Stimulated activated effector memory CD8-positive, alpha-beta T cell treated with anti-CD3 and anti-CD28 coated beads, Interleukin-12 subunit alpha, Interleukin-12 subunit beta, amount 100 ng/mL, for 72 hours (primary cell): ENCODE measurements around the gene NDUFB8.

Experiments
- ATAC-seq: fragments of 150-1000 bp; cut with Tn5 transposase; 2 replicates; pipeline ENCODE4 v1.10.0; 2021
- DNase-seq, 2 donors: peaks; one replicate each; pipeline ENCODE4 v3.0.0; 2021 to 2022; ENCODE audit warnings: low spot score in 2 of 2
- H3K27ac Mint-ChIP-seq: one replicate; pipeline ENCODE4 v1.8.0; 2022; ENCODE audit warnings: mild to moderate bottlenecking, mixed read lengths
- H3K36me3 Mint-ChIP-seq: one replicate; pipeline ENCODE4 v1.8.0; 2022; ENCODE audit warnings: mild to moderate bottlenecking, mixed read lengths
- H3K4me1 Mint-ChIP-seq: one replicate; pipeline ENCODE4 v1.8.0; 2022; ENCODE audit warnings: mixed read lengths
- H3K4me3 Mint-ChIP-seq: one replicate; pipeline ENCODE4 v1.8.0; 2022; ENCODE audit warnings: mild to moderate bottlenecking, mixed read lengths
- H3K9me3 Mint-ChIP-seq: one replicate; pipeline ENCODE4 v1.8.0; 2022; ENCODE audit warnings: mixed read lengths

The NDUFB8 gene

DNA sequence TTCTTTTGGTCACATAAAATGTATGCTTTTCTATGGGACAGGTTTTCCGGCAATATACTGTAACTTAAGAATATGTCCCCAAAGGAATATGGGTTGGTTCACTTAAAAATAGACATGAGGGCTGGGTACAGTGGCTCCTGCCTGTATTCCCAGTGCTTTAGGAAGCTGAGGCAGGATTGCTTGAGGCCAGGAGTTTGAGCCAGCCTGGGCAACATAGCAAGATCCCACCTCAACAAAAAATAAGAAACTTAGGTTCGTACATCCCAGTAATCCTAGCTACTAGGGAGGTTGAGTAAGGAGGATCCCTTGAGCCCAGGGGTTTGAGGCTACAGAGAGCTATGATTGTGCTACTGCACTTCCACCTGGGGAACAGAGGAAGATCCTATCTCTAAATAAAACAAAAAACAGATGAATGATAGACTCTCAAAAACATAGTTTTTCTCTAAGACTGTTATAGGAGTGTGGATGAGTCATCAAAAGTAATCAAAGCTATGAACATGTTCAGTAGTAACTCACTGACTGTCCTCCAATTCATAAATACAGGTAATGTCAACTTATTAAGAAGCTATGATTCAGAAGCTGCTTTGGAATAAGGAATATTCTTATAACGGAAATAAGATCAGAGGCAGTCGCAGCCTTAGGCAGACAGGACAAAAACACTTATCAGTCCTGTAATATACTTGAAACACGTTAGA lies 7.4 kb downstream of the NDUFB8 start:
- Mint-ChIP-seq H3K9me3 (no peaks in the 10 kb centered on the region), H3K4me1 (peaks cover 47% of the 10 kb centered on the region), H3K4me3 (no peak overlapping the region), H3K27ac (peak overlapping the region; percentile 58), H3K36me3 (peaks cover 89% of the 10 kb centered on the region)
- DNase-seq = no peak
- no peak for ATAC-seq

DNA sequence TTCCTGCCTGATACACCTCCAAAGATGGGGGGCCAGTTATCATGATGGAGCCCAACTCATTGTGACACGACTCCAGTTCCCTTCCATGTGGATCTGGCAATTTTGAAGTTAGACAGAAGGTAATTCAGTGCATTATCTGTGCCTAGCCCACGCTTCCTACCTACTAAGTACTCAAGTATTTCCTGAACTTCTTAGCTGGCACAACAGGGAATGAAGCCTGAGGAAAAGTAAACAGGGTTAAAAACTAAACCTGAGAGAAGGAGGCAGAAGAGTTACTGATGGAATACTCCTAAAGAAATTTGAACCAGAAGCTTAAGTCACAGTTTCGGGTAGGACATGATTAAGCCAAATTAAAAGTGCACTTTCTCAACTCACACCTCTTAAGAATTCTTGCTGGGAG lies 8.9 kb downstream of the NDUFB8 start:
- Mint-ChIP-seq H3K4me3 (no peak overlapping the region), H3K27ac (no peak overlapping the region), H3K36me3 (peaks cover 89% of the 10 kb centered on the region), H3K4me1 (peaks cover 35% of the 10 kb centered on the region), H3K9me3 (no peaks in the 10 kb centered on the region)
- DNase-seq (no peak), ATAC-seq (no peak)

- DNase-seq (no peak), ATAC-seq (peak; percentile 9)
- H3K27ac Mint-ChIP-seq = no peak within 1 kb of the TSS
- H3K36me3 Mint-ChIP-seq = peaks cover 81% of the 10 kb centered on the region
- no peaks in the 10 kb centered on the region for H3K9me3 Mint-ChIP-seq
- H3K4me1 Mint-ChIP-seq = peaks cover 27% of the 10 kb centered on the region
- H3K4me3 Mint-ChIP-seq = no peak within 1 kb of the TSS
Measured at GRCh38 chr10:100519311-100520051, 10.2 kb downstream of the NDUFB8 start, which contains the start of gene SEC31B. SEC31B (minus strand) TSS chr10:100519861; CDS start chr10:100516952, 2,909 bp downstream.

DNA sequence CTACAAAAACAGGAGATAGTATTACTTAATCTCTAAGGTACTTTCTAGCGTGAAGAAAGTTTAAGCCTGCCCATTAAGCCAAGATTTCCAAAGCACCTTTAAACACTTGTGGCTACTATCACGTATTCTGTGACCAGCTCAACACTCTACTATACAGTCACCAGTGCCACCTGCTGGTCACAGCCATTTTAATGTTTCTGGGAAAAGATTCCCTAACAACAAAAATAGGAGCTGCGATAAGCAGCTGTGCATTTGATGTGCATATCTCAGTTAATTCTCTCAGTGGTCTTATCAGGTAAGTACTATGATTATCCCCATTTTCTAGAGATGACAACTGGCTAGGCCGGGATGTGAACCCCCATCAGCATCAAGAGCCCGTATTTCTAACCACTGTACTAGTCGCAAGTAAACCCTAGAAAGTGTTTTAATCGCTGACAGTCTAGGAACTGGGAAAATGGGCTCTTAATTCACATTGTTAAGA lies 10.9 kb downstream of the NDUFB8 start:
- no peak overlapping the region for H3K4me3 Mint-ChIP-seq
- H3K4me1 Mint-ChIP-seq = peaks cover 20% of the 10 kb centered on the region
- DNase-seq (peak; percentile 52 to 74), ATAC-seq (peak; percentile 77)
- no peak overlapping the region for H3K27ac Mint-ChIP-seq
- H3K36me3 Mint-ChIP-seq = peaks cover 74% of the 10 kb centered on the region
- H3K9me3 Mint-ChIP-seq = no peaks in the 10 kb centered on the region

DNA sequence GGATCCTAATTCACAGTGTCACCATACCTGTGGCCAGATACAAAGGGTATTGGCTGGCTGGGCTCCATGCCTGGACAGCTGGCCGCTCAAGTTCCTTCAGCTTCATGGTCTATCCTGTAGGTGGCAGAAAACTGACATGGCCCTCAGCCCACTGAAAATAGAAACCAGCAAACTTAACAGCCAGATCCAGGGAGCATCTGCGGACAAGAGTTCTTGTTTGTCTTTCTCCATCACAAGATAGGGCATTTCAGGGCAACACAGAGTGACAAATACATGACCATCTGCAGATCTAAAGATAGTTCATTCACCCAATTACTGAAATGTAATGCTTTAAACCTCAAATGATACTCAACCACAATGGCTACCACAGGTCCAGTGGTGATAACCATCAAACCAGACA lies 12.8 kb downstream of the NDUFB8 start:
- Mint-ChIP-seq H3K9me3 (no peaks in the 10 kb centered on the region), H3K27ac (no peak overlapping the region), H3K4me3 (no peak overlapping the region), H3K36me3 (peaks cover 55% of the 10 kb centered on the region), H3K4me1 (peaks cover 27% of the 10 kb centered on the region)
- ATAC-seq = no peak
- no peak for DNase-seq

GRCh38 chr10:100515612-100516011 lies 14.1 kb downstream of the NDUFB8 start:
- Mint-ChIP-seq H3K9me3 (no peaks in the 10 kb centered on the region), H3K4me3 (no peak overlapping the region), H3K36me3 (peaks cover 52% of the 10 kb centered on the region), H3K27ac (peak overlapping the region; percentile 10), H3K4me1 (peaks cover 37% of the 10 kb centered on the region)
- ATAC-seq (no peak), DNase-seq (no peak)

DNA sequence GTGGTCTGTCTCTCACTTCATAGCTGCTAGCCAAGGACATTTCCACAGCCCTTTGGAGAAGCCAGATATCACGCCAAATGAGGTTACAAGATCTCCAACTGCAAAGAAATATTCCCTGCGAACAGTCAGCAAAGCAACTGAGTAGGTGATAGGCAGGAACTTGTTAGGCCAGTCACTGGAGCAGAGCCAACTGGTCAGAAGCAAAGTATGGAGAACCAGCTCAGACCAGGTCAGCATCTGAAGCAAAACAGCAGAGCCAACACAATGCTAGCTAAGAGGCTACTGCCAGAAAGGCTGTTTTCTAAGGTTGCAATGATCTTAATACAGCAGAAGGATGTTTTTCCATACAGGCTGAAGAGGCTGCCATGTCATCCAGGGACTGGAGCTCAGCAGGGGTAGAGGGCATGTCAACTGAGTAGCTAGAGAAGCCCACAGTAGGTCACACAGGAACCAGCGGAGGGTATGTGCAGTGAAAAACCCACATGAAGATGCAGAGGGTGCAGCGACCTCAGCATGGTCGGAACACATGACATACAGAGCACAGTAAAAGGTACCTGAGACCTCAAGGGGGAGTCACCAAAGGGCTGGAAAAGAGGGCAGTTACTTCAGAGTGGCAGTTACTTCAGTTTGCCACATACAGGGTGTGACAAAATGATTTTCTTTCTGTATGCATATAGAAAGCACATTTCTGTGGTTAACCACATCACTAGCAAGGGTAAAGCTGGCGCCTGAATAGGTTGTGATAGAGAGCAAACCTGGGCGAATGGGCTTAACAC lies 18.9 kb downstream of the NDUFB8 start:
- Mint-ChIP-seq H3K9me3 (no peaks in the 10 kb centered on the region), H3K4me1 (peaks cover 68% of the 10 kb centered on the region), H3K27ac (peak overlapping the region; percentile 91), H3K4me3 (peak overlapping the region; percentile 57), H3K36me3 (peaks cover 35% of the 10 kb centered on the region)
- ATAC-seq = peak; percentile 88
- peak; percentile 30 to 80 for DNase-seq

- Mint-ChIP-seq H3K27ac (peak overlapping the region; percentile 91), H3K36me3 (peaks cover 43% of the 10 kb centered on the region), H3K9me3 (no peaks in the 10 kb centered on the region), H3K4me1 (peaks cover 73% of the 10 kb centered on the region), H3K4me3 (peak overlapping the region; percentile 57)
- ATAC-seq = peak; percentile 61
- peak; percentile 26 to 84 for DNase-seq
Measured at GRCh38 chr10:100509241-100509840, 20.3 kb downstream of the NDUFB8 start.

DNA sequence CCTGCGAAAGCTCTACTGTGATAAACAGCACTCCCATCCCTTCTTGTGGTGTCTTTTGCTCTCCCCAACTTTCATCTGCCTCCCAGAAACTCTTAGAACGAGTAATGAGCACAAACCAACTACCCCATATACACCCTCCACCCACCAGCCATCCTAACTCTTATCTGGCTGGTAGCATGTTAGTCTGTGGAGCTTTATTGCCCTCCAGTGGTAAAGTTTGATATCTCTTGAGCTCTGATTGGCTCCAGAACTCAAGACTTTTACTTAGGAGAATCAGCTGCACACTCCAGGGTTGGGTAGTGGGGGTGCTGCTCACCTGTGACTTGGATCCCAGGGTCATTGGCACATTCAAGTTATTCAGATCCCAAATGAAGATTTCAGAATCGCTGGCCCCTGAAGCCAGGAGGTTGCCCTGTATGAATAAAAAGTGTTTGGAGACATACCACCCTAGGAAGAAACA lies 20.9 kb downstream of the NDUFB8 start:
- Mint-ChIP-seq H3K36me3 (peaks cover 49% of the 10 kb centered on the region), H3K4me3 (peak overlapping the region; percentile 57), H3K4me1 (peaks cover 73% of the 10 kb centered on the region), H3K27ac (peak overlapping the region; percentile 91), H3K9me3 (no peaks in the 10 kb centered on the region)
- ATAC-seq = peak; percentile 59
- peak; percentile 21 to 63 for DNase-seq

DNA sequence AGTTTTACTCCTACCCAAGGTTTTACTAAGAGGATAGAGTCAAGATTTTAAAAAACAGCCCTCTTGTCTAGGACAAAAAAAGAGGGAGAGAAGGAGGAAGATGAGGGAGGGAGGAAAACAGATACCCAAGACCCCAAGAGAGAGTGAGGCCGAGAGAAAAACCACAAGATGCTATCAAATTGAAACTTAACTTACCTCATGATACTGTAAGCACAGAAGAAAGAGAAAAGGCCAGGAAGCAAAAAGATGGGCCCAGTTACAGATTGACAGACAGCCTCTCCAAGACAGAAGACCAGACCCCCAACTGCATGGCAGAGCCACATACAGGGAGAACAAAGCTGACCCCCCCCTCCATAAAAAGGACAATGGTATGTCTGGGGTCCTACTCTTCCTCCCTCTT lies 21.4 kb downstream of the NDUFB8 start:
- H3K27ac Mint-ChIP-seq = peak overlapping the region; percentile 91
- ATAC-seq = no peak
- H3K4me3 Mint-ChIP-seq = peak overlapping the region; percentile 57
- DNase-seq = no peak
- no peaks in the 10 kb centered on the region for H3K9me3 Mint-ChIP-seq
- peaks cover 52% of the 10 kb centered on the region for H3K36me3 Mint-ChIP-seq
- H3K4me1 Mint-ChIP-seq = peaks cover 73% of the 10 kb centered on the region

DNA sequence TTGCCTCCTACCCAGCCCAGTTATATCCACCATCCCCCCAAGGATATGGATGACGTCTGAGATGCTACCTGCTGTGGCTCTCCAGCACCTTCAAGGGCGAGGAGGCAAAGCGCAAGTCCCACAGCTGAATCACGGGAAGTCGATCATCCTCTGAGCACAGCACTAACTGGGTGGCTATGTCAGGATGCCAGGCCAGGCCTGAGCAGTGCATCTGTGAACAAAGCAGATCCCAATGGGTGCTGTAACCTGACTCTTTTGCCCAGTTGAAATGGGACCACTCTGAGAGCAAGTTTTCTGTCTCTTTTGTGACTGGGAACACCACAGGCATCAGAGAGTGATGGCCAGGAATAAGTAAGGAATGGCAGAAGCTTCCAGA lies 22.3 kb downstream of the NDUFB8 start:
- Mint-ChIP-seq H3K36me3 (peaks cover 56% of the 10 kb centered on the region), H3K27ac (peak overlapping the region; percentile 91), H3K9me3 (no peaks in the 10 kb centered on the region), H3K4me1 (peaks cover 69% of the 10 kb centered on the region), H3K4me3 (peak overlapping the region; percentile 57)
- ATAC-seq (no peak), DNase-seq (no peak)

DNA sequence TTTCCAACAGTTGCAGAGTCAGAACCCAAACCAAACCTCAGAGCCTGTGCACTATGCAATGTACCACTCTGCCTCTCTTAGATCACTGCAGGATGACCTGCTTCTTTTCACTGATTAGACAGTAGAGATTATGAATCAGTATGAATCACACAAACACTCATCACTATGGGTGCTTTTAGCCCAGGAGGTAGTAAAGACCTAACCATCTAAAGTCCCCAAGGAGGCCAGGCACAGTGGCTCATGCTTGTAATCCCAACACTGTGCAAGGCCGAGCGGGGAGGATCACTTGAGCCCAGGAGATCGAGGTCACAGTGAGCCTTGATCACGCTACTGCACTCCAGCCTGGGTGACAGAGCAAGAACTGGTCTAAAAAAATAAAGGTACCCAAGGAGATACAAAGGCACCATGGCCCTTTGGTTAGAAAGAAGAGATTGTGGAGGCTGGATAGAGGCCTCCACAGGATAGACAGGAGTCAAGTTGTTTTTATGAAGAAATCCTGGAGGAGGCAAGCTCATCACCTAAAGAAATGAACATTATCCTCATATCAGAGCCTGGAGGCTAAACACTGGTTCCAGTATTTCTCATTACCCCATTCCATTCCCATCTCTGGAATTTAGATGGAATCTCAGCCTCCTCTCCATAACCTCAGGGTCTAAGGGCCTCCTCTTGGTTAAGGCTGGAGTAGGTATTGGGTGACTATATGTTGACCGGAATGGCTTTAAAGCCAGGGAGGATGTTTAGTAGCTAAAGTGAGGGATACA lies 22.9 kb downstream of the NDUFB8 start:
- Mint-ChIP-seq H3K36me3 (peaks cover 61% of the 10 kb centered on the region), H3K4me3 (peak overlapping the region; percentile 57)

GRCh38 chr10:100505164-100505563 lies 24.5 kb downstream of the NDUFB8 start:
- ATAC-seq (no peak), DNase-seq (no peak)
- peaks cover 50% of the 10 kb centered on the region for H3K4me1 Mint-ChIP-seq
- H3K36me3 Mint-ChIP-seq = peaks cover 71% of the 10 kb centered on the region
- H3K9me3 Mint-ChIP-seq = no peaks in the 10 kb centered on the region
- H3K27ac Mint-ChIP-seq = no peak overlapping the region
- H3K4me3 Mint-ChIP-seq = no peak overlapping the region

More for the DNA sequence above, 22.9 kb downstream of the NDUFB8 start:
- ATAC-seq = peak; percentile 82
- DNase-seq = no peak
- Mint-ChIP-seq H3K27ac (peak overlapping the region; percentile 91), H3K9me3 (no peaks in the 10 kb centered on the region), H3K4me1 (peaks cover 63% of the 10 kb centered on the region)

DNA sequence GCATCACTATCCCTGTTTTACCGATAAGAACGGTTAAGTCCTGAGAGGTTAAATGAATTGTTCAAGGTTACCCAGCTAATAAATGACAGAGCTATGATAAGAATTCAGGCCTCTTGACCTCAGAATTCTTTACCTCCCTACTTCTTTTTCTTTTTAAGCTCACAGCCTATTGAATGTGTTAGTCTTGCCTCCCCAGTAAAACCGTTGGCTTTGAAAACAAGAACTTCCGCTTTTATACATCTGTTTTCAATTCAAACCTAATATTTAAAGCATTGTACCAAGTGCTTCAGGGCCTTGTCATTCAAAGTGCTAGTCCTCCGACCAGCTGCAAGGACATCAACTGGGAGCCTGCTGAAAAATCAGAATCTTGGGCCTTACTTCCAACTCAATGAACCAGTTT lies 25.6 kb downstream of the NDUFB8 start:
- no peak for ATAC-seq
- no peak for DNase-seq
- H3K27ac Mint-ChIP-seq = peak overlapping the region; percentile 69
- H3K4me1 Mint-ChIP-seq = peaks cover 39% of the 10 kb centered on the region
- peaks cover 82% of the 10 kb centered on the region for H3K36me3 Mint-ChIP-seq
- H3K9me3 Mint-ChIP-seq = no peaks in the 10 kb centered on the region
- no peak overlapping the region for H3K4me3 Mint-ChIP-seq
